Peyer's patch (tissue), 4 donors: Measurements from ENCODE around the gene CDH4.

Source experiments
- CTCF ChIP-seq, 6 experiments: fragments of 450-650 bp in 4 of 6; fragments of 200-600 bp in 2 of 6; sonication (generic) in 1 of 6; IDR thresholded peaks; one replicate each; pipeline ENCODE4 v1.5.1; 2017 to 2019; ENCODE audit warnings: antibody characterized with exemption in 6 of 6, mild to moderate bottlenecking in 3 of 6, moderate library complexity in 1 of 6
- POLR2A ChIP-seq, 2 donors: fragments of 450-650 bp; IDR thresholded peaks; one replicate each; pipeline ENCODE4 v1.5.1; 2017; ENCODE audit warnings: antibody characterized with exemption in 2 of 2, mild to moderate bottlenecking in 2 of 2, moderate library complexity in 2 of 2

GRCh38 chr20:61683721-61684120 lies 431.7 kb downstream of the CDH4 start:
- TF ChIP-seq CTCF (IDR thresholded peaks at IDR 0.05) (no peak), POLR2A (IDR thresholded peaks at IDR 0.05) (no peak)
